RWPE2 (cell line): ENCODE data around the gene DIDO1.

Experiments
- ATAC-seq: fragments of 200-7000 bp; cut with Tn5 transposase; 3 replicates; pipeline ENCODE4 v1.9.1; 2021; ENCODE audit warnings: low read depth
- DNase-seq: peaks from one replicate; pipeline ENCODE4 v3.0.0-alpha.2; 2020; ENCODE audit warnings: low spot score
- H3K27ac ChIP-seq: fragments of 450-650 bp; 2 replicates; pipeline ENCODE4 v1.5.1; 2017; ENCODE audit warnings: mild to moderate bottlenecking; ENCODE audit not compliant: poor library complexity, severe bottlenecking
- H3K27me3 ChIP-seq: fragments of 250-450 bp; sonication (Bioruptor Pico); 2 replicates; pipeline ENCODE4 v1.5.1; 2021; ENCODE audit warnings: mild to moderate bottlenecking, moderate library complexity; ENCODE audit not compliant: insufficient read depth, poor library complexity, severe bottlenecking
- H3K36me3 ChIP-seq: fragments of 250-450 bp; sonication (Bioruptor Pico); 2 replicates; pipeline ENCODE4 v1.5.1; 2020; ENCODE audit warnings: low read depth, mild to moderate bottlenecking, moderate library complexity
- H3K4me1 ChIP-seq: fragments of 250-450 bp; sonication (Bioruptor Pico); 2 replicates; pipeline ENCODE4 v1.5.1; 2021; ENCODE audit warnings: mild to moderate bottlenecking, moderate library complexity; ENCODE audit not compliant: insufficient read depth, poor library complexity, severe bottlenecking
- H3K4me3 ChIP-seq: fragments of 250-450 bp; sonication (Bioruptor Pico); 2 replicates; pipeline ENCODE4 v1.5.1; 2021; ENCODE audit warnings: mild to moderate bottlenecking, moderate library complexity; ENCODE audit not compliant: severe bottlenecking
- H3K9me3 ChIP-seq: fragments of 250-450 bp; sonication (Bioruptor Pico); 2 replicates; pipeline ENCODE4 v1.5.1; 2021; ENCODE audit warnings: mild to moderate bottlenecking, moderate library complexity; ENCODE audit not compliant: severe bottlenecking
- CTCF ChIP-seq: fragments of 450-650 bp; IDR thresholded peaks from one replicate; pipeline ENCODE4 v1.5.1; 2017; ENCODE audit warnings: mild to moderate bottlenecking, moderate library complexity; ENCODE audit not compliant: poor library complexity, severe bottlenecking

The DIDO1 gene

GRCh38 chr20:62845416-62846160, 80.7 kb downstream of the DIDO1 start:
- DNase-seq (peak; percentile 64), ATAC-seq (no peak)
- Histone ChIP-seq H3K4me1 (no peaks in the 10 kb centered on the region), H3K9me3 (no peaks in the 10 kb centered on the region), H3K36me3 (peaks cover 33% of the 10 kb centered on the region), H3K27me3 (no peaks in the 10 kb centered on the region), H3K27ac (no peak overlapping the region), H3K4me3 (no peak overlapping the region)
- no peak for TF ChIP-seq CTCF

GRCh38 chr20:62844182-62844581, 82.1 kb downstream of the DIDO1 start:
- DNase-seq (peak; percentile 39), ATAC-seq (no peak)
- Histone ChIP-seq H3K27ac (no peak overlapping the region), H3K9me3 (no peaks in the 10 kb centered on the region), H3K27me3 (no peaks in the 10 kb centered on the region), H3K4me3 (no peak overlapping the region), H3K4me1 (no peaks in the 10 kb centered on the region), H3K36me3 (peaks cover 28% of the 10 kb centered on the region)
- no peak for TF ChIP-seq CTCF

- peak; percentile 78 for DNase-seq
- Histone ChIP-seq H3K27me3 (no peaks in the 10 kb centered on the region), H3K36me3 (peaks cover 28% of the 10 kb centered on the region), H3K4me3 (no peak overlapping the region), H3K4me1 (no peaks in the 10 kb centered on the region), H3K9me3 (no peaks in the 10 kb centered on the region), H3K27ac (no peak overlapping the region)
- ATAC-seq = peak; percentile 28
- TF ChIP-seq CTCF = no peak
Measured at GRCh38 chr20:62843656-62844055, 82.6 kb downstream of the DIDO1 start.

- Histone ChIP-seq H3K27ac (no peak overlapping the region), H3K4me1 (peaks cover 5% of the 10 kb centered on the region), H3K36me3 (peaks cover 15% of the 10 kb centered on the region), H3K4me3 (no peak overlapping the region), H3K9me3 (no peaks in the 10 kb centered on the region), H3K27me3 (no peaks in the 10 kb centered on the region)
- ATAC-seq (no peak), DNase-seq (no peak)
- no peak for TF ChIP-seq CTCF
Measured at GRCh38 chr20:62841705-62842212, 84.5 kb downstream of the DIDO1 start.
